GM06990 (cell line): ENCODE measurements around the gene PODNL1.

Source experiments
- DNase-seq: peaks from one replicate; pipeline ENCODE4 v3.0.0-alpha.2; 2011; ENCODE audit not compliant: insufficient read length; ENCODE audit errors: extremely low read depth
- H3K27me3 ChIP-seq: replicated peaks from 2 replicates; pipeline ENCODE4 v1.6.0; 2011; ENCODE audit warnings: low read length; ENCODE audit not compliant: control insufficient read depth, insufficient read depth
- H3K36me3 ChIP-seq: 2 replicates; pipeline ENCODE4 v1.5.1; 2011; ENCODE audit warnings: low read length; ENCODE audit not compliant: control insufficient read depth, insufficient read depth
- H3K4me3 ChIP-seq: replicated peaks from 2 replicates; pipeline ENCODE4 v1.5.1; 2011; ENCODE audit warnings: low read depth, mild to moderate bottlenecking, control low read depth, low read length
- CTCF ChIP-seq: IDR thresholded peaks from 2 replicates; pipeline ENCODE4 v1.5.1; 2011; ENCODE audit warnings: low read length, control low read depth, mild to moderate bottlenecking, inconsistent platforms; ENCODE audit not compliant: insufficient read depth, poor library complexity, severe bottlenecking

PODNL1 gene

DNA sequence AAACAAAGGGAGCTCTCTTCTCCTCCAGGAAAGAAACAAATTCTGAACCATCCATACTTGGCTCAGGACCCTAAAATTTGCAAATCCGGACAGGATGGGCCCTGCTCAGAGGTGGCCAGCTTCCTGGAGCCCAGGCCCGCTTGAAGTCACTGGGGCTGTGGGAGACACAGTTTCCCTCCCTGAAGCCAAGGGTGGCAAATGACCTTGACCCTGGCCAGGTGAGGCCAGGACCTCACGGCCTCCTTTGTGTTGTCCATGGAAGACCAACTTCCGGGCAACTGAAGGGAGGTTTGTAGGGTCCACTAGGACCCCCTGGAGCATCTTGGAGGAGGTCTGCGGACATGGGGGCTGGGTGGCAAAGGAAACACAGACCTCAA is 55.8 kb downstream of the PODNL1 start:
- TF ChIP-seq CTCF, result no peak
- H3K27me3 ChIP-seq, result no peaks in the 10 kb centered on the region
- H3K4me3 ChIP-seq, result no peak overlapping the region
- no peak for DNase-seq
- no peaks in the 10 kb centered on the region for H3K36me3 ChIP-seq

GRCh38 chr19:13881692-13882418 is 56.4 kb downstream of the PODNL1 start:
- no peak for TF ChIP-seq CTCF
- Histone ChIP-seq H3K36me3 (no peaks in the 10 kb centered on the region), H3K27me3 (no peaks in the 10 kb centered on the region), H3K4me3 (no peak overlapping the region)
- peak; percentile 48 for DNase-seq

DNA sequence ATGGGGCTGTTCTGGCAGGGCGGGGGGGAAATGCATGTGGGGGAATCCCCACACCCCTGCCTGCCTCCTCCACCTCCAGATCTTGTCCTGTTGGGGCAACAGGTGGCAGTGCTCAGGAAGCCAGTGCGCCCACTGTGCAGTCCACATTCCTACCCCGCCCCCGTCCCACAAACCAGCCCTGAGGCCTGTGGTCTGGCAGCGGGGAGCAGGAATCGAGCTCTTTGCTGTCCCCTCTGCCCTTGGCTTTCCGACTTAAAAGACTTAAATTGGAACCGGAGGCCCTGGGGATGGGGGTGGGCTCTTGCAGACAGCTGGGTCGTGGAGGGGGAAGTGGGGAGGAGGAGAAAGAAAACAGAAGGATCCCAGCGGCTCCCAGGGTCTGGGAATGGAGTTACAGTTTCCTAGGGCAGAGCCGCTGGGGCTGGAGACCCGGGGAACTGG is 56.9 kb downstream of the PODNL1 start:
- Histone ChIP-seq H3K27me3 (no peaks in the 10 kb centered on the region), H3K4me3 (no peak overlapping the region), H3K36me3 (no peaks in the 10 kb centered on the region)
- DNase-seq, result no peak
- TF ChIP-seq CTCF, result no peak
